T-helper 9 cell (primary cell): ENCODE results near the gene PARVB.

Source experiments
- DNase-seq: peaks from one replicate; pipeline ENCODE4 v3.0.0-alpha.2; 2020

PARVB gene

DNA sequence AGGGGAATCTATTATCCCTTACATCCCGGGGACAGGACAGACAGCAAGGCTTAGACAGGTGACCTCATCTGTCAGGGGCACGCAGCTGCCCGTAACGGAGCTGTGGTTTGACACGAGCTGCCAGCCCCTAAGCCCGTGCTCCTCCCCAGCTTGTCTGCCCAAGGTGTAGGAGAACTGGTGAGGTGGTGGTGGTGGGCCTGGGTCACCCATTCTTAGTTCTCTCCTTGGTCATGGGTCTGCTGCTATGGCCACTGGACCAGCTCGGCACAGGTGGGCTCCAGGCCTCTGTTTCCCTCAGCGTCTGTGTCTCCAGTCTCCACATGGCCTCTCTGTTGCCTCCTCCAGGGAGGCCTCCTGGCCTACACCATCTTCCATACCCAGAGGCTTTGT lies 162.0 kb downstream of the PARVB start:
- DNase-seq, result no peak

DNA sequence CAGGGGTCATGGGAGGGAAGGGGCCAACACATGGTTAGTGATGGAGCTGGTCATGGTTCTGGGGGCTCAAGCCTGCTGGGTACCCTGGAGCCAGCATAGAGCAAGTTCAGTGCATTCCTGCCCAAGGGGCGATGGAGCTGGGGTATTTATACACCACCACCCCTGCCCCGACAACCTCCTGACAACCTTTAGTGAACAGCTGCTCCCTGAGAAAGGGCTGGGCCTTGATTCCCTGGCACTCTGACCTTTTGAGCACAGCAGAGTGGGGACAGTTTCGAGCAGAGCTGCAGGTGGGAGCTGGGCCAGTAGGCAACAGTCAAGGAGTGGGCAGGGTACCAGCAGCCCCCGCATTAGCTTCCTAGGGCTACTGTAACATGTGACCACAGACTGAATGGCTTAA lies 162.6 kb downstream of the PARVB start:
- no peak for DNase-seq

GRCh38 chr22:44187652-44188230 lies 163.6 kb downstream of the PARVB start:
- no peak for DNase-seq

DNA sequence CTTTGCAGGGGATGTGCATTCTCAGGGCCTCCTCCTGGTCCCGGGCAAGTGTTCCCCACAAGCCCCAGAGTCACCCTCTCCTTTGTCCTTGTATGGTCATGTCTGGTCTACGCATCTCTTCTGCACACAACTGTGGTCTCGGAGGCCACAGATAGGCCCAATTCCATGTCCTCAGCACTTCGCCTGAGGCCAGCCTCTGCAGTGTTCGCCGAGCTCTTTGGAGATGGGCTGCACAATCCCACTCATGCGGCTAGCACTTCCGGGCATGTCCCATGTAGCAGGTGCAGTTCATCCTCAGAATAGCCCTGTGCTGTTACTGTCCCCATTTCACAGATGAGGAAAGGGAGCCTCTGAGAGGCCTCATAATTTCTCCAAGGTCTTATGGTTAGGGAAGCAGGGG lies 164.2 kb downstream of the PARVB start:
- DNase-seq, result no peak

GRCh38 chr22:44188986-44189630 lies 165.0 kb downstream of the PARVB start:
- DNase-seq, result no peak

- no peak for DNase-seq
Observed at GRCh38 chr22:44190381-44190976, 166.4 kb downstream of the PARVB start.

DNA sequence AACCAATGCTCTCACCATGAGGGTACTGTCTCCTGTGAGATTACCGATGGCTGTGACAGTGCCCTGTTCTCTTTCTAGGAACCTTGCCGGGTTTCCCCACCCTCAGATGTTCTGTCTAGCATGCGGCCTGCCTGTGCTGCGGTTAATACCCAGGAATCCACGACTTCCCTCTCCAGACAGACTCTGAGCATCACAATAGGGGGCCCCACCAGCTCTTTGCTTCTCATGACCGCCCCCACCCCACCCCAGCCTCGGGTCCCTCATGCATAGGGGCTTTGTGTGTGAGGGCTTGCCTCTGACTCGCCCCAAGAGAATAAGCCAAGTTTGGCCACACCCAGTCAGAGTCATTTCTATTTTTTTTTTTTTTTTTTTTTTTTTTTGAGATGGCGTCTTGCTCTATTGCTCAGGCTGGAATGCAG lies 166.9 kb downstream of the PARVB start:
- no peak for DNase-seq

GRCh38 chr22:44192098-44192815 lies 168.2 kb downstream of the PARVB start:
- no peak for DNase-seq

DNA sequence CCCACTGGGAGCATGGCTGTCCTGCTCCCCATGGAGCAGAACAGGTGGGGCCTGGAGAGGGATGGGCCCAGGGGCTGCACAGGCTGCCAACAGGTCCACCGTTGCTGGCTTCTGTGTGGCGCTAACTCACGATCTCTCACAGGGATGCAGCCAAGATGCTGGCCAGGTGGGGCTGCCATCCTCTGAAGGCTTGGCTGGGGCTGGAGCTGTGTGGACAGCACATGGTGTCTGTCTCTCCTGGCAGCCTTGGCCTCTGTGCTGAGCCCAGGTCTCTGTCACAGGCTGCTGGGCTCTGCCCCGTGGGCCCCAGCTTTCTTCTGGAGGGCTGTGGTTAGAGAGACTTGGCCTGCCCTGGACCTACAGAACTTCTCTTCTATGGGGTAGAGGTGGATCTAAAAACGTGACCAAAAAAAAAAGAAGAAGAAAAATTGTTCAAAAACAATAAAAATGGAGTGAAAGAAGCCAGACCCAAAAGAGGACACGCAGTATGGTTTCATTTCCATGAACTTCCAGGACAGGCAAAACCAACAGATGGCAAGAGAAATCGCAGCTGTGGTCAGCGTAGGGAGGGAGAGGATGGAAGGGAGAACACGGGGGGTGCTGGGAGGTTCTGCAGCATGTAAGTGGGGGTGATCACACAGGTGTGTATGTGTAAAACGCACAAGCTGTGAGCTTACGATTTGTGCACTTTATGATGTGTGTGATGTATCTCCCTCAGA lies 168.9 kb downstream of the PARVB start:
- no peak for DNase-seq

DNA sequence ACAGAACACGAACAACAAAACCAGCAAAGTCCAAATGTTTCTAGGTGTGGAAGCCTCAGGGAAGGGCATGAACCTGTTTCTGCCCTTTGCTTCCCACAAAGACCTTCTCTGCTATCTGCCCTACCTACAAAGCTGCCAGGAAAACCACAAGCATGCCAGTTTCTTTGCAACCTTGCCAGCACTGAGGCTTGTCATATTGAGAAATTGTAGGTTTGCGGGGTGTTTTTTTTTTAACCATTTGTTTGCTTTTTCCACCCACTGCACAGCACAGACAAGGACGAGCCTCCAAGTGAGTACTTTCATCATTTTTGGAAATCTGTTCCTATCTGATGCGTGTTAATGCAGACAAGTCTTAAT lies 169.4 kb downstream of the PARVB start:
- no peak for DNase-seq

- no peak for DNase-seq
Observed at GRCh38 chr22:44194569-44194968, 170.5 kb downstream of the PARVB start.

DNA sequence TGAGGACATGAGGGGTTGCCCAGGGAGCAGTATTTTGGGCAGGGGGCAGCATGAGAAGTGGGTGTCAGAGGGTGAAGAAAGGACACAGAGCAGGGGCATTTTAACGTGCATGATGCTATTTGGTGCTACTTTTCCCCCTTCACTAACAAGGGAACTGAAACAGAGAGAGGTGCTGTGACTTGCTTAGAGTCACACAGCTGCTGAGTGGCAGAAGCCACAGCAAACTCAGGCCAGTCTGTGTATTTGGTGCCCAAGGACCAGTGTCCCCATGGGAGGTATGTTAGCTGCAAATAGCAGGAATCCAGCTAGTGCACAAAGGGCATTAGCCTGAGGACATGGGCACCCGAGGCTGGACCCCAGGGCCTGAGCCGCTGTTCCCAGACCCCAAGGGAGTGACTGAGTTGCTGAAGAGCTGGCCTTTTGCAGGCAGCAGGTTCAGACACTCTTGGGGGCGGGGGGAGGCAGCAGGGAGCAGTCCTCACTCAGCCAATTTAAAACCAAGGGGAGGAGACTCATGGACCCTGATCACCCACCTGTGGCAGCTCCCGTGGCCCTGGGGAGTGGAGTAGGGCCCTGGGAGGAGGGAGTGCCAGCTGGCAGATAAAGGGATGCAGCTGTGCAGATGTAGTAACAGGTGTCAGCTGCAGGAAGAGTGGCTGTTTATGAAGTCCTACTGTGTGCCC lies 171.2 kb downstream of the PARVB start:
- no peak for DNase-seq

DNA sequence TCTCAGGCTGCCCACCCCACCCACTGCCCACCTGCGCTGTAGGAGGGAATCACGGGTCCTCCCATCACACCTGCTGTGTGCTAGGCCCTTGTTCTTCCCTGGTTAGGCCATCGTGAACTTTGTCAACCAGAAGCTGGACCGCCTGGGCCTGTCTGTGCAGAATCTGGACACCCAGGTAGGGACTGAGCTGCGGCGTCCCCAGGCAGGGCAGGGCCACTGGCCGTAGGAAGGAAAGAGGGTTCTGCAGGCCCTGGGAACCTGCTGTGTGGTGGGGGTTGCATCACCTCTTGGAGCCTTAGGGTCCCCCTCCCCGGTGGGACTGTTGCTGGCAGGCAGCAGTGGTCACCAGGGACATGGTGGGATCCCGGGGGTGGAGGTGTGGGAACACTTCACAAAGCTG lies 172.1 kb downstream of the PARVB start:
- DNase-seq, result no peak

DNA sequence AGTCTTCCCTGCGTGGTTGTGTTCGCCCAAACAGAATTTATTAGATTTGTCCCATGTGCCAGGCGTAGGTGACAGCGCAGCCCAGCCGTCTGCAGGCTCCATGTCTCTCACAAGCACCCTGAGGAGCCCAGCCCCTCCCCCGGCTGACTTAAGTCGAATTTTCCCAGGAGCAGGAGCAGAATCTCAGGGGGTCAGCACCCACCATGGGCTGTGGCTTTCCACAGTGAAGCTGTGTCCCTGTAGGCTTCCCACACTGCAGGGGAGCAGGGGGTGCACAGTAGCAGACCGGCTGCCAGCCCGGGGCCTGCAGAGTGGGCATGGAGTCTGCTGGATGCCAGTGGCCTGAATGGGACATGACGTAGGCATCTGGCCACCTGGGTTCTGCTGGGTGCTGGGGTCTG lies 172.6 kb downstream of the PARVB start:
- DNase-seq, result no peak

DNA sequence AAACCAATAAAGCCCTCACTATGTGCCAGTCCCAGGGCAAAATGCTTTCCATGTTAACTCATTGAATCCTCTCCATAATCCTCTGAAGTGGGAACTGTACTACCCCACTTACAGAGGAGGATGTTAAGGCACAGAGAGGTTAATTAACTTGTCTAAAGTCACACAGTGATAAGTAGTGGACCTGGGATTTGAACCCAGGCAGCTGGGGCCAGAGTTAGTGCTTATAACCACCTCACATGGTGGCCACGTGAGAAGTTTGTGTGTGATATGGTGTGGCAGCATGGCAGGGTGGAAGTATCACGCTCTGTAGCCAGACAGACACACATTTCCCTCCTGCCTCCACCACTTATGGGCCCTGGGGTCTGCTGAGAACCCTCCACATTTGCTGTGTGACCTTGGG lies 173.2 kb downstream of the PARVB start:
- no peak for DNase-seq

- DNase-seq, result no peak
Observed at GRCh38 chr22:44199164-44199563, 175.1 kb downstream of the PARVB start.

GRCh38 chr22:44199866-44200265 lies 175.8 kb downstream of the PARVB start:
- DNase-seq, result no peak

DNA sequence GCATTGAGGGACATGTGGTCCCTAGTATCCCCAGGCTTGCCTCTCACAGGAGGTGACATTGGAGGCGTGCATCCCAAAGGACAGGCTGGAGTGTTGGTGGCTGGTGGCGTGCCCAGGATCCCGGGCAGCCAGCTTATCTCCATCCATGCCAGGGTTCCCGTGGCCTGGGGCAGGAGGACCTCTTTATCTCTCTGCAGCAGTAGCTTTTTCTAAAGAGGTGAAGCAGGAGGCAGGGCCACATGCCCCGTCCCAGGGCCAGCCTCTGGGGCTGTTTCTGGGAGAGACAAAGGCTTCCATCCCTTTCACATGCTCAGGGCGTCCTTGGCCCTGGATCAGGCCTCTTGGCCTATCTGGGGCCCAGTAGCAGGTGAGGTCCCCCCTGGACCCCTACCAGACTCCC lies 176.3 kb downstream of the PARVB start:
- no peak for DNase-seq

DNA sequence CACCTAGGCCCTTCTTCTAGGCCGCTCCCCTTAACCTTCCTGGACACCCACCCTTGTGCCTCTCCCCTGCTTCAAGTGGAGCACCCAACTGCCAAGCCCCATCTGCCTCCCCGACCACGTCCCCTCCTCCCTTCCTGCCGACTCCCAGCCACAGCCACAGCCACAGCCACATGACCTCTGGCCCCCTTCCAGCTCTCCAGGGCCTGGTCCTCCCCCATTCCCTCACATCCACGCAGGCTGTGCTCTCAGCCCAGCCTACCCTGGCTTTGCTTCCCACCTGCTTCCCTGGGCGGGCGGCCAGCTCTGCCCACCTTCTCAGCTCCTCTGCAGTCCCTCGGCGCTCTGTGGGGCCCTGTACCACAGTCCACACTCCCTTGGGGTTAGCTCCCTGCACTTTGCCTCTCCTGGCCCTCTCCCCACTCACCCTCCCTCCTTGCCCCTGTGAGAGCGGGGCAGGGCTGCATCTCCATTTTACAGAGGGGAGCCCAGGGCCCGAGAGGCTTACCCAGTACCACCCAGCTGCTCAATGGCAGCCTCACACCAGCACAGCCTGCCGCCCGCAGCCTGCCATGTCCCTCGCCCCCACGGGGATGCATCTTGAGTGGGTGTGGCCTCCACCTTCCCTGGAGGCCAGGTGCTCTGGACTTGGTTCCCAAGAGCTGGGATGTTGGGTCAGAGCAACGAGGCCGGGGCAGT lies 176.9 kb downstream of the PARVB start:
- no peak for DNase-seq

DNA sequence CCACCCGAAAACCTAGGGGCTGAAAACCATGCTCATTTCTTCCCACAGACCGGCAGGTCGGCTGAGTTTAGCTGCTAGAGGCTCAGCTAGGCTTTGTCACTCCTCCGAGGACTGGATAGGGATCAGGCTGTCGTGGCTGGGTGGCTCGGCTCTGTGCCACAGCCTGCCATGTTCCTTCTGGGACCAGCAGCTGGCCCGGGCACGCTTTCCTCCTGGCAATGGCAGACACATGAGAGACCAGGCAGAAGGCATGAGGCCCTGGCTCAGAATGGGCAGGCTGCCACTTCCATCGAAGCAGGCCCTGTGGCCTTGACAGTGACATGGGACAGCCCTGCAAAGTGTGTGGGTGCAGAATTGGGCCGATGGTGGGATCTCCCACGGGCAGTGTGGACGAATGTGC lies 177.6 kb downstream of the PARVB start:
- no peak for DNase-seq

DNA sequence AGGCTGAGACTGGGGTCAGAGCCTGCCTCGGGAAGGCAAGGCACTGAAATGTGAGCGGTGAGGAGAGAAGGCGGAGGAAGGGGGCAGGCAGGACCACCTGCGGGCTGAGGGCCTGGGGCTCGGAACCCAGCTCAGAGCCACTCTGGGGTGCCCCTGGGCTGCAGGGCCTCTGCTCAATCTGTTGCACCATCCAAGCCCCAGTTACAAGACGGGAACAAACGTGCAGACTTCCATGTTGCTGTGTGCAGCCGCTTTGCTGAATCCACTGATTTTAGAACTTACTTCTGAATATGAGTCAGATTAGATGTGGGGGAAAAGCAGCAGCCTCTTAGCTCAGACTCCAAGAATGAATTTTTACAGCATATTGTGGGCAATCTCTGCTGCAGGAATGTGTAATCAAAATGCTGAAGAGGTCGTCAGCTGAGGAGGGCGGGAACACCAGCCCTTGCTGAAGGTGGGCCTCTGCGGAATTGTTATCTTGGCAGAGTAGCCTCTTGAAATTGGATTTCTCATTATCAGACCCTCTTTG lies 178.2 kb downstream of the PARVB start:
- no peak for DNase-seq

DNA sequence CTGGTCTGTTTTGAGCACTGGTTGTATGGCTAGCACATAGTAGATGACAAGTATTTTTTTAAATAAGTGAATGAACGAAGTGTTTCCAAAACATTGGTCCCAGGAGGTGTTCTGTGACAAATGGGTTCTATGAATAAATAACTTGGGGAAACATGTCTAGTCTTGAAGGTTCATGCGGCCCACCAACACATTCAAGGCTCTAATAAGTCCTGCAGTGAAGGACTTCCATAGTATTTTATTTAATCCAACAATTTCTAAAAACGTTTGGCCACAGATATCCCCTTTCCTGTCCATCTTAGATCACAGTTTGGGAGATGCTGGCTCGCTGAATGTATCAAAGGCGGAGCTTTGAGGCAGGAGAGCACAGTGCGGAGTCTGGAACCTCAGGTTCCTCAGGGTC lies 179.1 kb downstream of the PARVB start:
- DNase-seq, result no peak
